ENCODE data around the gene OXTR.

Gene OXTR

DNA sequence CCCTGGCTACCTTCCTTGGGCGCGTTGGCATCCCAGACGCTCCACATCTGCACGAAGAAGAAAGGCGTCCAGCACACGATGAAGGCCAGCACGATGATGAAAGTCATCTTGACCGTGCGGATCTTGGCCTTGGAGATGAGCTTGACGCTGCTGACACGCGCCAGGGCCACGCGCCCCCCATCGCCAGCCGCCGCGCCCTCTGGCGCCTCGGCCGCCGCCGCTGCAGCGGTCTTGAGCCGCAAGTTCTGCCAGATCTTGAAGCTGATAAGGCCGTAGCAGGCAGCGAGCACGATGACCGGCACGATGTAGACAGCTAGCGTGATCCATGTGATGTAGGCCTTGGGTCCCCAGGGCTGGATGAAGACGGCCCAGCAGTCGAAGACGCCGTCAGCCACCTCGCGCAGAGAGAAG lies 2.2 kb downstream of the OXTR start:
- no peak for DNase-seq

DNA sequence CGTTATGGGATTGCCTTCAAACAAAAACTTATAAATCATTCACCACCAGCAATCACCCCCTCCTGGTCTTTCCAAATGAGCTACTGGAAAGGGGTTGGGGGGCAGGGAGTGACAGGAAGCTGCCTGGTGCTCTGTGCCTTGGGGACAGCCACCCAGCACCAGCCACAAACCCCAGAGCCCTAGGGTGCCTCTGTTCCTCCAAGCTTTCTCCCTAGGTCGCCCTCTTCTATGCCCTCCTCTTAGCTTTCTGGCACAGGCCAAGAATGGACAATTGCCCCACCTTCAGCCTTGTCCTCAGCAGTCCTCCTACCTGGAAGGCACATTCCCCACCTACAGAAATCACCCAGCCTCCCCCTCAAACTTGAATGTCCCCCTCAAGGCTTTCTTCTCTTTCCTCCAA lies 3.3 kb downstream of the OXTR start:
- no peak for DNase-seq

DNA sequence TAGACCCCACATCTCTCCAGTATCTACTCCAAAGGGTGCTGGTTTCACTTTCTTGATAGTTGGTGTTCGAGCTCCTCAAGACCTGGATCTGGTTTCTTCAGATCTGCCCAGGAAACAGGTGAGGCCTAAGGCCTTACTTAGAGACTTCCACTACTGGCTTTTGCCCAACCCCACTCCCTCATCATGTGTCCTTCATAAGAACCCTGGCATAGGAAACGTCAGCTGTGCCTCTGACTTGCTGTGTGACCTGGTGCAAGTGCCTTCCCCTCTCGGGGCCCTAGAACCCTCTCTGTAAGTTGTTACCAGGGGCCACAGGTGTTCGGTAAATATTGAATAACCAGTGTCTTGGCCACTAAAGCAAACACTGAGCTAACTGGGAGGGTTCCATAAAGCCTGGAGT lies 3.9 kb downstream of the OXTR start:
- DNase-seq, result no peak

DNA sequence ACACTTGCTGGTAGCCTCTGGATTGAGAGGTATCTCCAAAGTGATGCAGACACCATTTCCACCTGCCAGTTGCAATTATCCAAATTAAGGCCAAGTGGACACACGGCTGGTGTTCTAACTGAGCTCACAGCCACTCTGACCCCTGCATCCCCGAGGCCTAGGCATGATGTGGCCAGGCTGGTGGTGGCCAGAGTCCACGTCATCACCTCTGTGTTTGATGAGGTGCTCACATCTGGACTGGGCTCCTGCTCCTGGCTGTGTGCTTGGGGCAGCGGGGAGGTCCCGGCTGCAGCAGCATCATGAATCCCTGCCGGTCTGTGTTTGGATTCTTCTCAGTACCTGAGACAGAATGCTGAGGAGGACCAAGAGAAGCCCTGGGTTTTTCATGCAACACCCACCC lies 4.9 kb downstream of the OXTR start:
- no peak for DNase-seq

DNA sequence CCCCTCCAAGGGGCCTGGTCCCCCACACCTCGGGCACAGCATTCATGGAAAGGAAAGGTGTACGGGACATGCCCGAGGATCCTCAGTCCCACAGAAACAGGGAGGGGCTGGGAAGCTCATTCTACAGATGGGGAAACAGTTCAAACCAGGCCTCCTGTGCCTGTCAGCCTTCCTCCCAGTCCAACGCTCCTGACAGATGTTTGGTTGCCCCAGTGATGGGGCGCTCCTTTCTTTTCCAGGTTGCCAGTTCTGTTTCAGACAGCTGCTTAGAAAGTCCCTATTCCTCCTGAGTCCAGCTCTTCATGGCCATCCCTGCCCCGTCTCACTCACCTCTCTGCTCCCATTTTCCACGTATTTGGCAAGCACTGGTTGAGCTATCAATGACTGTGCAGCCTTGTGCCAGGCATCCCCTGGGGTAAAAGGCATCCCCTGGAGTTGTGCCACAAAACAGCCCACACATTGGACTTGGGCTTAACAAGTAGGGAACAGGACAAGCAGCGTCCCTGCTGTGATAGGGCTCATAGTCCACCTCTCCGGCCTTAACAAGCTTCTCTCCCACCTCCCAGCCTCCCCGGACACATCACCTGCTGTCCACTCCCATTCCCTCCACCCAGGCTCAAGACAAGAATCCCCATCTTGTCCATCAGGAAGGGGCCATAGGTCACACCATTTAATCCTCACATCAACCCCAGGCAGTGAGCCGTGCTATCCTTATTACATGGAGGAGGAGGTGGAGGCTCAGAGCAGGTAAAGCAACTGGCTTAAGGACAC lies 6.6 kb downstream of the OXTR start:
- DNase-seq, result no peak

DNA sequence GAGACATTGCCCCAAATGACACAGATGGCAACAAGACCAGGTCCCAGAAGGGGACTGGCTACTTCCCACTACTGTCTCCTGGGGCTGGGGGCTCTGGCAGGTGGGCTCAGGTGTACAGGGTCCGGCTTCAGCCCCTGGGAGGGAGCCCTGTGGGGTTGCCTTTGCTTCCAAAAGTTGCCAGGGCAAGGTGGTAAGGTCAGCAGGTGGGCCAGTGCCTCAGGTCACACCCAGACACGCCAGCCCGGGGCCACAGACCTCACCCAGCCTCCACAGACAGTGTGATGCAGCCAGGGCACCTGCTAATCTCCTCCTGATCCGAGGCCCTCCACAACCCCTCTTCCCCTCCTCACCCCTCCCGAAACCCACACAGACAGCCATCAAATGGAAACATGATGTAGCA lies 7.5 kb downstream of the OXTR start:
- no peak for DNase-seq

DNA sequence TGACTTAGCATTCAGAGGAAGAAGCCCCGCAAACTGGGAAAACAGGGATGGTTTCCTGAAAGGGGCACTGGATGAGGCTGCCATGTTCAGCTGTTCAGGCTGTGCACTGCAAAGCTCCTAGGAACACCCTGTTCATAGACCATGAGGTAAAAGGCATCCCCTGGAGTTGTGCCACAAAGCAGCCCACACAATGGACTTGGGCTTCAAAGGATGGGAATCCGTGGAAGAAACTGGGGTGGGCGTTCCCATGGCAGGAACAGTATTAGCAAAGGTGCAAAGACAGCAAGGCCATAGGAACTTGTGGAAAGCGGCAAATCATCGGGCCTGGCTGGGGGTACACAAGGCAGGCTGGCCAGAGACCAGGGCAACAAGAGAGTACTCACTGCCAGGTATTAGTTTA lies 8.9 kb downstream of the OXTR start:
- no peak for DNase-seq

DNA sequence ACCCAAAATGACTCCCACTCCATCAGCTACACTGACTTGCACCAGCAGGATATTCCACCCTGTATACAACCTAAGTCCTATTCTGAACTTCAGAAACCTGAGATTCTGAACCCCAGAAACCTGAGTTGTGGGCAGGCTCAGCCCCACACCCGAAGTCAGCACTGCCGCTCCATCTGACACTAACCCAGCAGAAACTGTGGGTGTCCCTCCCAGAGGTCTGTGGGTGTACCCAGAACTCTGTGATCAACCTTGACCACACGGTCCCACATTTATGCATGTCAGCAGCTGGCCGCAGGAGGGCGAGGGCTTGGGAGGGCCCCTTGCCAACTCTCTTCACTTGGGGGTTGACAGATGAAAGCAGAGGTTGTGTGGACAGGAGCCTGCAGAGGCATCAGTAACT lies 9.3 kb downstream of the OXTR start:
- DNase-seq, result no peak

DNA sequence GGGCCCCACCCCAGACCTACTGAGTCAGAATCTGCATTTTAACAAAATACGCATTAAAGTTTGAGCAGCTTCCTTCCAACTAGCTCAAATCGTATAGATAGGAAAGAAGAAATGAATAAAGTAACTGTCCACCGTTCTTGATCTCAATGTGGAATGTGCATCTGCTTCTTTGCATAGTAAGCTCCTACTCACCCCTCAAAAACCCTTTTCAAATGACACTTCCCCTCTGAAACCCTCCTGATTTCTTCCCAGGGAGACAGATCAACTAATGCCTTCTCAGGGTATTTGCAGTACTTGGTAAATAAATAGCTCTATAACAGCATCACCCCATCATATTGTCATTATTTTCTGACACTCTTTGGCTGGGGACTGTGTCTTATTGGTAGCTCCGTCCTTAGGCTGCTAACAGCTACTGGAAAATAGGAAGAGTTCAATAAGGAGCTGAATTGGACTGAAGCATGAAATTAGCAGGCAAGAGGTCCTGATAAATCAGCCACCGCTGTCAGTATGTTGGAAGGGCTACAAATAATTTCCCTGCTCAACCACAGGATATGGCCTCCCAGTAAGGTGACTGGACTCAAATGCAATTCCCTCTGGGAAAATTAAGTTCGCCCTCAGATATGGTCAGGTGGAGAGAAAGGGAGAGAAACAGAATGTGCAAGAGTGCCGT lies 10.2 kb downstream of the OXTR start:
- no peak for DNase-seq

DNA sequence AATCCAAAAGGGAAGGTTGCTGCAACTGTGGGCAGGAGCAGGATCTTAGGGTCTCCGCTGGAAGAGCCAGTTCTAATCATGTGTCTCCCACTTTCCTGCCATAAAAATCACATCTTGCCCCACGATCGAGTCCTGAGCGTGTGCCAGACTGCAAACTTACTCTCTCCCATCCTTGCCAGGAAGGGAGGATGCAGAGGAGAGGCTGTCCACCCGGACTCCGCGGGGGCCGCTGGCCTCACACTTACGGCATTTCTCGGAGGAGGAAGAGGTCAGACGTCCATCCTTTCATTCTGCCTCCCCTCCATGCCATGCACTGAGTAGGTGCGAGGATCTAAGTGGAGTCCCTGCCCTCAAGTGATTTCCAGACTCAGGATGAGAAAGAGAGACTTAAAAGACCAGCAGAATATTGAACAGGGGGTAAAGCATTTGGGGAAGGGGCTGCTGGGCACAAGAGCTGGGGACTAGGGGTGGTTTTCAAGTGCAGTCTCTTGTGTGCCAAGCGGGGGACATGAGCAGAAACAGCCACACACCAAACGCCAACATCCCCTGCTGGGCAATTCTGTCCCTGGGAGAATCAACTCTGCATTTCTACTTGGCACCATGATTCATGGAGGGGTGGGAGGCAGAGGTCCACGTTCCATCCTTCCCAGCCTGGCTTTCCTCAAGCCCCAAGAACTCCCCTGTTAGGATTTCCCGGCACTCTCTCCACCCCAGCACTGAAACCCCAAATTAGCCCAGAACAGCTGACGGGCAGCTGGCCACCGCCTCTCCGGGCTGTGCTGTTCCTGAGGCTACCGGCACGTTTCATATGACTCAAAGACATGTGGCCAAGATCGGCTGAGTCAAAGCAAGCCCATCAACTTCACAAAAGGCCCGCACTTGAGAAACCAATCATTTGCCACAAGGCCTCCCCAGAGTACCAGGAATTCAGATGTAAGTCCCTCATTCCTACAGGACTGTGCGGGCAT lies 11.6 kb downstream of the OXTR start:
- no peak for DNase-seq

DNA sequence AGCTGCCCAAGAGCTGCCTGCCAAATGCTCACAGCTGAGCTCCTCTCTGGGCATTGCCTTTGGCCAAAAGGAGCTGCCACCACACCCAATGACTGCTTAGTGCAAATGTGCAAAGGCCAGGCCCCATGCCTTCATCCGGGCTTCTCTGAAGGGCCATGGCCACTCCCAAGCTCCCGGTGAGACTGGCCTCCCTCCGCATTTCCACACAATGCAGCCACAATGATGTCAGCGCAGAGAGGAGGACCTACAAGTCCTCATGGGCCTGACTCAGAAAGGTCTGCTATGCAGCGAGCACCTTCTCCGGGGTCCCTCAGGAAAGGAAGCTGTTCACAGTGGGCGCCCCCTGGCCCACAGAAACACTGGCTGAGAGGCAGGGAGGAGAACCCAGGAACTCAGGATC lies 12.7 kb downstream of the OXTR start:
- no peak for DNase-seq

DNA sequence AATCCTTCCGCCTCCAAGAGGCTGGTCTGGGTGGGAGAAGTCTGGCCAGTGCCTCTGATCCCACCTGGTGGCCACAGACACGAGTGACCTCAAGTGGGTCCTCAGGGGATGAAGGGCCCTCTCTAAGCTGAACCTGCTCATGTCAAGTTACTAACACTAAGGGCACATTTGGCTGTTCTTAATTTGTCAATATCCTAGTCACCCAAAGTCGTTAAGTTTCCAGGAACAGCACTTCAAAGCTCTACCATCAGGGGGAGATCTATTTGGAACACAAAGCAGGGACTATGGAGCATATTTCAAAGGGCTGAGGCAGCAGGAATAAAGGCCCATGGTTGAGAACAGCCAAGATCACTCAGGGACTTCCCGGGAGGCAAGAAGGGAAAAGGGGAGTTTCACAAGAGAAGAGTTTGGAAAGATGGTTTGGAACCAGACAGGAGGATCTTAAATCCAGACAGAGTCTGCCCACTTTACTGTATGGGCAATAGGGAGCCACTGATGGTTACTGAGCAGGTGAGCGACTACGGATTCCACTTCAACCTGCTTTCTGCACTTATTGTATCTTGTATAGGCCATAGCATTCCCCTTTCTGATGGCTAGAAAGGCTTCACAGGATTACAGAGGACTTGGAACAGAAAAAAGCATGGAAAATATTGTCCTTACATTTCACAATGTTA lies 13.7 kb downstream of the OXTR start:
- DNase-seq, result no peak

DNA sequence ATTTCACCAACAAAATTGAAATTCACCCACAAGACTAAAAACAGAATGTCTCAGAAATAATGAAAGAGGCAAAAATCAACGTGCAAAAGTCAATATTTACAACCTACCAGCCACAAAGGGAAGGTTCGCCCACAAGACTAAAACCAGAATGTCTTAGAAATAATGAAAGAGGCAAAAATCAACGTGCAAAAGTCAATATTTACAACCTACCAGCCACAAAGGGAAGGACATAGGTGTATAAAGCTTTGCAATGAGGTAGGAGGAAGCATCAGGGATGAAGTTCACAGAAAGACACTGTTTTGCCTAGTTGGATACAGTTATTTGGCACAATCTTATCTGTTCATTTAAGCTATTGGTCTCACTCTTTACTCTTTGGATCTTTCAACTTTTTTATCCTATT lies 14.3 kb downstream of the OXTR start:
- no peak for DNase-seq

DNA sequence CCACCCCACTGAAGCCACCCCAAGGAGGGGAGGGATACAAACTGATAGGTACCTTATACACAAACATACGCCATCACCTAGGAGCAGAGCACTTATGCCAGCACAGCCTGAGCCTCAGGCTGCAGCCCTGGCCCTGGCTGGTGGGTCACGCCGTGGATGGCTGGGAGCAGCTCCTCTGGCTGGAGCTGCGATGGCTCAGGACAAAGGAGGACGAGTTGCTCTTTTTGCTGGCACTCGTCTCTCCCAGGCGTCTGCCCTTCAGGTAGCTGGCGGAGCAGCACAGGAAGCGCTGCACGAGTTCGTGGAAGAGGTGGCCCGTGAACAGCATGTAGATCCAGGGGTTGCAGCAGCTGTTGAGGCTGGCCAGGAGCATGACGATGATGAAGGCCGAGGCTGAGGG lies 16.6 kb downstream of the OXTR start:
- DNase-seq, result no peak

DNA sequence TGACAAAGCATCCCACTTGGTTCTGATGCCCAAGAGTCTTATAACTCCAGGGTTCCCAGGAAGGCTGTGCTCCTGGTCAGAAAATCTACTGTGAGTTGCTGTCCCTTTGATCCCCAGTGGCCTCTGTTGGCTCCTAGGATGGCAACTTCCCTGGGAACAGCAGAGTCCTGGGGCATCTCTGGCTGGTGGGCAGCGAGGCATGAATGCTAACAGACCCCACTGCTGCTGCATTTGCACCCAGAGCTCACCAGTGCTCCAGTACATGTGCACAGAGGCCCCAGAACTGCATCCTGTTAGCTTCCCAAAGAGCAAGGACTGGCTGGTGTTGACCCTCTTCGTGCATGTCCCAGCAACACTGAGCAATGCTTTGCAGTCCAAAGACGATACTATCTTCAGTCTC lies 20.1 kb downstream of the OXTR start:
- no peak for DNase-seq

DNA sequence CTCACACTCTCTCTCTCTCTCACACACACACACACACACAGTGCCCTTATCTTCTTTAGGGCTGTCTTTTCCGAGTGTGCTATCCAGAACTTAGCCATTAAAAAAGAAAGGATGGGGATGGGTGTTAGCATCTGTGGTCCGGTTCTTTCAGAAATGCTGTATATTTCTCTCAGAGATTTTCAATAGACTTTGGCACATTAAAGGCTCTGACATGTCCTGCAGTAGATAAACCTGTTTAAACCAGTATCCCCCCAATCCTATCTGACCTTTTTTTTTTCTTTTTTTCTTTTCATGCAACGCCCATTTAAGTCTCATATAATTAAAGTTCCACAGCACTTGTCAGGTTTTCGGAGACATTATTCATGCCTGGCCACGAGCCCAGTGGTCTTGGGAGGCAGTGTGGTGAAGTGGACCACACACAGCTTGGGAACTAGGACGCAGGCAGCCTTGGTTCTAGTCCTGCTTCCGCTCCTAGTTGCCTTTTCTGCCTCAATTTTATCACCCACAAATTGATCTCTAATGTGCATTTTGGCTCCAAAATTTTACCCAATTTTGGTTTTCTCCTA lies 22.6 kb downstream of the OXTR start:
- DNase-seq, result no peak

DNA sequence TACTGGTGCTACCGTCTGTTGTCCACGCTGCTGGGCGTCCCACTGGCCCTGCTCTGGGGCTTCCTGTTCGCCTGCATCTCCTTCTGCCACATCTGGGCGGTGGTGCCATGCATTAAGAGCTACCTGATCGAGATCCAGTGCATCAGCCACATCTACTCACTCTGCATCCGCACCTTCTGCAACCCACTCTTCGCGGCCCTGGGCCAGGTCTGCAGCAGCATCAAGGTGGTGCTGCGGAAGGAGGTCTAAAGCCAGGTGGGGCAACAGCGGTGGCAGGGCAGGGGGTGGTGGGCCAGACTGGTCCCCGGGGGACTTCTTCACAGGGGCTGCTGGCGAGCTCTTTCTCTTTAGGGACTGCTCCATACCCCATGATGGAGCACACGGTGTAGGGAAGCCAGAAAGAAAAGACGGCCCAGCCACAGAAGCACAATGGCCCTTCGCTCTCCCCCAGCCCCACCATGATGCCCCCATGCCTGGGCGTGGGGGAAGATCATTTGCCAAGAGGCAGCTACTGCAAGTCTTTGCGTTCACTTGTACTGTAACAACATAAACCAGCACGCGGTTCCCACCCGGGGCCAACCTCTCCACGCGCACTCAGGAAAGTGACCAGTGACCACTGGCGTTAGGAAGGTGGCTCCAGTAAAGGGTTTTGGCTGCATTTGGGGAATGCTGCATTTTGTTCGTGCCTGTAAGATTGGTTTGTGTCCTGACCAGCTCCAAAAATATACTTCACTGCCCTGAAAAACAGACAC lies 23.6 kb downstream of the OXTR start:
- DNase-seq, result no peak

DNA sequence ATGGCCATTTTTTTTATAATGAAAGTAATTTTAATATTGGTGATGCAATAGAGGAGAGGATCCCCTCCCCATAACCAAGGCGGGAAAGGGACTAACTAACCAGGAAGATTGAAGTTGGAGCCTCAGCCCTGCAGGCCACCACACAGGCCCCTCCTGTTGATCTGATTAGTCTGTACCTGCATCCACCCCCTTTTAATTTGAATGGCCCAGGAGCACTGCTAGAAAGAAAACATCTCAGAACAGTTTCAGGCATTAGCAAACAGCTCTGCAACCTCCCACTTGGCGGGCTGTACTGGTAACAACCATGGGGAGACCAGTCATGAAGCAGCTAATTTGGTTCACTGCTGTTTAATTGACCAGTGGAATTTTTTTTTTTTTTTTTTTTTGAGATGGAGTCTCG lies 25.5 kb downstream of the OXTR start:
- DNase-seq, result no peak

DNA sequence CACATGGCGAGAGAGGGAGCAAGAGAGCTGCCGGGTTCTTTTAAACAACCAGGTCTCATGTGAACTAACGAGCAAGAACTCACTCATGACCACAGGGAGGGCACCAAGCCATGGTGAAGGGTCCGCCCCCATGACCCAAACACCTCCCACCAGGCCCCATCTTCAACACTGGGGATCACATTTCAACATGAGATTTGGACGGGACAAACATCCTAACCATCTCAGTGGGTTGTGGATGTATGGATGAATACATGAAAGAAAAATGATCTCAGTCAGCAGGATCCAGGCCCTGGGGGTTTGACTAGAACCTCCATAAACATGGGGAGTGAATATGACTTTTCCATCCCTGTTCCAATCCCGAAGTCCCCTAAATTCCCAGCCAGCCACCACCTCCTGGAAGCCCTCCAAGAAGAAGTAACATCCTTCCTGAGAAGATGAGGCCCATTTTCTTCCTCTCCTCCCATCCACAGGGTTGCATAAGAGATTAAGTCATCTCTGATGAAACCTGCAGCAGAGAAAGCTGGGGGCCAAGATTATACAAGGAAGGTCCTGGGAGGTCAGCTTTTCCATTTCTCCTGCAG lies 26.3 kb downstream of the OXTR start:
- no peak for DNase-seq

DNA sequence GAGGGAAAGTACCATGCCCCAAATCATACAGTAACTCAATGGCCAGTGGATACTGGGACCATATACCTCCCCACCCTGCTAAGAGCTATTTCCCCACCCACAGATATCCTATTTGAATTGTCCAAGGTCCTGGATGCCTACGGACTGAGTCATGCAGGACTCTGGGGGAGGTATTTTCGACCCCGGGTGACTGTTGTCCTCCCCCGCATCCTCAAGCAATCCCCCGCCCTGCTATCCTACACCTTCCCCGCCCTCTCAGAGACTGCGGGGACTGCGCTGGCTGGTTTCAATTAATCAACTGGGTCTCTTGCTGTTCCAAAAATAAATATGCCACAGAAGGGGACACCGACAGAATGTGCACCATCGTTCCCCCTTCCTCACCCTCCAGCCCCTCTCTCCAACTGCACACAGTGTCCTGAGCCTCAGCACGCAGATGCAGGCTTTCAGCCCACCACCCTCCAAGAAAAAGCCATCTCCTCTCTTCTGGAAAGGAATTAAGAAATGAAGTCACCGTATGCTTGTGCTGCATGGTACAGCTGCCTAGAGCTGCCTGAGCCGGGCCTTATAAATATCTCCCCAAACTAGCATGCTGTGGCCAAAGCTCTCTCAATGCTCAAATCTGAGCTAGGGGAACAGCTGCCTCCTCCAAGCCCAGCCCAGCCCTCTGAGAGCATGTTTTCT lies 27.7 kb downstream of the OXTR start:
- DNase-seq, result no peak

Measured in NCI-H1694 (cell line).